IPS-NIHi7 (cell line): Measurements from ENCODE around the gene RGS6.

ENCODE experiments used
- DNase-seq: peaks from one replicate; pipeline ENCODE4 v3.0.0; 2012; ENCODE audit warnings: mixed read lengths; ENCODE audit errors: extremely low spot score

The RGS6 gene

GRCh38 chr14:72081137-72081536, 148.9 kb downstream of the RGS6 start:
- DNase-seq, result no peak

DNA sequence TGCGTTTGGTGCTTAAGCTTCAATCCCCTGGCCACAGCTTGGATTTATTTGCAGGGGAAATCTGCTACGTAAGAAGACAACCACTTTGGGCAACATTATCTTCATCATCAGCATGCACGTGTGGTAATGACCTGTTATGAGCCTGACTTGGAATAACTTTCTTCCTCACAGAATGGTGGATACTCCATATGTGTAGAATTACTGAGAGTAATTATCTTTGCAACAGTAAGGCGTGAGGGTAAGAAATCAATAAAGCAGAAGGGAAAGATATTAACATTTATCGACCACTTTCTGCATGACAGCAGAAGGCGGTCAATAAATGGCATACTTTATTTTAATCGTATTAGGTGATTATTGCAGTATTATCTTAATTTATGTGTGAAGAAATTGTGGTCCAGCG, 152.7 kb downstream of the RGS6 start:
- no peak for DNase-seq

DNA sequence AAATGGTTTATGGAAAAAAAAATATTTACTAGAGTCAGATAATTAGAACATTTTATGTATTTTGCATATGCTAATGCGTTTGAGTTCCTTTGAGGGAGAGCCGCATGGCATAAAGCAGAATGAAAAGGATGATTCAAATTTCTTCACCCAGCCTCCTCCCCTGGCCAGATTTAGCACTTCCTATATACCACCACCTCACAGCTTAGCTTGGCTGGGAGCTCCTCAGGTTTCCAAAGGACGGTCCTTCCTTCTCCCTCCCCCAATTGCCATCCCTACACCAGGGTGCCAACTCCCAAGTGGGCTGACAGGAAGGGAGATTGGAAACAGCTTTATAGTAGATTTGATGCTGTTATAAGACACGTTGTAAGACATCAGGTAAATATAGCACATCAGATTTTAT, 157.4 kb downstream of the RGS6 start:
- DNase-seq, result no peak

DNA sequence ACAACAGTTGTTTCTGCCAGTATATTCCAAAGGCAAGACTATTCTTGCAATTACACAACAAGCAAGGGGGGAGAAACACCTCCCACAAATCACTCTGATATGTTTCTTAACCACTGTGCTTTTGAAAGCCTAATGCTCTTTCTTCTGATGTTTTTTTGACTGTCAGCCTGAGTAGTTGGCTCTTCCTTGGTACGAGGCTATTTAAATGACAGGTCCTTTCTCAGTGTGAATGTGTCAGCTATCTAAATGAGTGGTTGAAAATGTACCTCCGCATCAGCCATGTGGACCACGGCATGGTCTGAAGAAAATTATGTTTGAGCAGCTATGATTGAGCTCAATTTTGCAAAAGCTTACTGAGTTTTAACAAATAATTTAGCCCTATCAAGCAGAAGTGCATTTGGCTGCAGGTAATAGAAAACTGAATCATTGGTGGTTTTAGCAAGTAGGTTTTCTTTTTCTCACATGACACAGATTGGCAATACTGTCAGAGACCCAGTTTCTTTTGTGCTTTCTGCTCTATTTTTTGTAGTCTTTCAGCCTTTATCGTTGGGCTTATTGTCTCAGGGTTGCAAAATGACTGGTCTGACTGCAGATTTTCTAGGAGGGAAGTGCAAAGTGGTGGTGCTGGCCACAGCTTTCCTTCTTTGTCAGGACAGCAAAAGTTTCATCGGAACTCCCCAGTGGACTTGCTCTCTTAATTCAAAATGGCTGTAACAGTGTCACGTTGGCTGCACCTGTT, 162.8 kb downstream of the RGS6 start:
- DNase-seq, result no peak

DNA sequence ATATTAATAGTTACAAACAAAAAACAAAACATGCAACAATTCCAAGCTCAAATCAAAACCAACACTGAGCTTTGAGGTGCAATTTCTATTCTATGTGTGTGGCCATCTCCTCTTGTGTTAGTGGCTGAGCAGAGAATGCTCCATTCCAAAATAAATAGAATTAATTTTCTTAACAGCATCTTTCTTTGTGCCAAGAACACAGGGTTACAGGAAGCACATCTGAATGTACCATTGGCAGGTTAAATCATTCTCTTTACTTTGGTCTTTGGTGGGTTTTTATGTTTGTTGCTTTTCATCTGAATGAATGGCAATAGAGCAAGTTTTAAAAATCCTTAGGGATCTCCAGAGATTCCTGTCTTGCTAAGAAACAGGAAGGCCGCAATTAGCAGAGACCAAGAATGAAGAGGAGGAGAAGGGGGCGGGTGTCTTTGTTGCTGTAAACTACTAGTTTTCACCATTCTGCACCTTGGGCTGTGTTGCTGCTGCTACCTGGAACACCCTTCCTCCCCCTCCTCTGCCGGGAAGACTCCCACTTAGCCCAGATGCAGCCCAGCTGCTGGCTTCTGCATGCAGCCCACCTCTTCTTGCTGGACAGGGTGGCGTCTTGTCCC, 165.0 kb downstream of the RGS6 start:
- DNase-seq, result no peak

GRCh38 chr14:72098210-72098609, 166.0 kb downstream of the RGS6 start:
- DNase-seq, result no peak

DNA sequence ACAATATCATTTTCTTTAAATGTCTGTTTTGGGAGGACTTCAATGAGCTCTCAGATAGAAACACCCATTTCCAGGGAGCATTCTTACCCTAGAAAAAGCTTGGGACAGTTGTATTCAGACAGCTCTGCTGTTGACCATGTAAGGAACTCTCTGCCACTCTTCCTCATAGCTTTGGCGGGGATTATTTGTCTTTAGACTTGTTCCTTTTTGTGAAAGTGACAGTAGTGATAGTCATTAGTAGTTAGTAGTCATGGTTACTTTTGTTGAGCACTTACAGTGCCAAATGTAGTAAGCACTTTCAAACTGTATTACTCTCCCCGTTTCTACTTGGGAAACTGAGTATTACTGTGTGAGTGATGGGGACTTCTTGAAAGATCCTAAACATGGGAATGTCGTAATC, 167.3 kb downstream of the RGS6 start:
- no peak for DNase-seq

- DNase-seq, result peak; percentile 83
Measured at GRCh38 chr14:72104011-72104613, 171.9 kb downstream of the RGS6 start.

DNA sequence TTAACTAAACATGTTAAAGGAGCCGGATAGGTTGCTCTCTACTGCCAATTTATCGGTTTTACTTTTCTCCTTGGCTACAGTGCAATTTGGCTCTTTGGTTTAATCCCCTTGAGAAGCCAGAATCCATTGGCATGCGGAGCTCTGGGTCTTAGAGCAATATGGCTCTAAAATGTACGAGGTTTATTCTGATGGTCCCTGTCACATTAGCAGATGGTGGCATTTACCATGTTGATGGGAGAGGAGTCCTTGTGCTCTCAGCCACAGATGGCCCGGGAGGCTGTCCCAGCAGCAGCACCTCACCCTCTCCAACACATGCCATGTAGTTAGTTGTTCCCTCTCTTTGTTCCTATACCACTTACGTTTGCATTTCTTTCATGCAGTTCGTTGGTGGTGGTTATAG, 179.7 kb downstream of the RGS6 start:
- DNase-seq, result no peak

- DNase-seq, result no peak
Measured at GRCh38 chr14:72118841-72119240, 186.6 kb downstream of the RGS6 start.

- DNase-seq, result no peak
Measured at GRCh38 chr14:72120315-72120714, 188.1 kb downstream of the RGS6 start.

- DNase-seq, result no peak
Measured at GRCh38 chr14:72123755-72124154, 191.5 kb downstream of the RGS6 start.

DNA sequence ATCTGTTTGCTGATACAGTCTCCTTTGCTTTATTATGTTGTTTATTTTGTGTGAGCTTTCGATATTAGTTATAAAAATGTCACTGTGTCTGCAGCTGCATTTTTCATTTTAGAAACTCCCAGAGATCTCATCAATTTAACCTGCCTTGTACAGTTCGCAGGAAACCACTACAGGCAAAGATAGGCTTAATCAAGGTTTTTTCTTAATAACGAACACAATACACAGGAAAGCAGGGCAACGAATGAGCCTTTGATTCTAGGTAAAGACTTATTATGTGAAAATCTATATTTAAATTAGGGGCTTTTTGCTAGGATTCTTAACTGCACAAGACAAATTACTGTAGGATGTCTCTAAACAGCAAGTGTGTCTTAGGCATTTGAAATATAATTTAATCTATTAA, 191.9 kb downstream of the RGS6 start:
- DNase-seq, result no peak

DNA sequence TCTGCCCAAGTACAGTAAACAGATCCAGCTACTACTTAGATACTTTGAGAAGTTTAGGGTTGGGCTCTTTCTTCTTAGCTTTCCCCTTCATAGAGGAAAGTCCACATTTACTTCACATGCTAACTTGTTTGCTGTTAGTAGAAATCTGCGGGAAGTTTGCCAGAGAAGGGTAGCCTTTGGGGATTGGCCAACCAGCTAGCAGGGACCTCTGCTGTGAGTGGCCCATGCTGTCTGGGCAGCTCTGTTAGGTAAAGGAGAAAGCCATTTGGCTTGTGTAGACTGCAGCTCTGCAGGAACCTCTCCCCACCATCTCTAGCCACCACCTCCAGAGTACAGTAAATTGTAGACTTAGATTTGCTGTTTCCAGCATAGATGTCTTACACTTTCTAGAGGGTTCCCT, 193.9 kb downstream of the RGS6 start:
- DNase-seq, result no peak

- DNase-seq, result no peak
Measured at GRCh38 chr14:72126561-72126960, 194.3 kb downstream of the RGS6 start.

GRCh38 chr14:72128629-72129028, 196.4 kb downstream of the RGS6 start:
- no peak for DNase-seq

DNA sequence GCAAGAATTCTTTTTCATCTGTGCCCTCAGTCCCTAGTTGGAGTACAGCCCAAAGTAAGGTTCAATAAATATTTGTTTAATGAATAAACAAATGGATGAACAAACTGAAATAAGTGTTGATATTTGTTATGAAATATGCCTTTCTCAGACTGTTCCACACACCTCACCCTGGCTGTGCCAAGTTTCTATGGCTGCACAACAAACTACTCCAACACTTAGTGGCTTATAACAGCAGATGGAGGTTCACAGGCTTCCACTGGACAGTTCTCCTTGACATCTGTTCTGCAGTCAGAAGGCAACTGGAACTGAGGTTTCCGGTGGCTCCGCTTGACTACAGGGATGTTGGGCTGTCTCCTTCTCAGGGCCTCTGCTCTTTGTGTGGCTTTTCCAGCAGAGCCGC, 197.1 kb downstream of the RGS6 start:
- DNase-seq, result no peak

DNA sequence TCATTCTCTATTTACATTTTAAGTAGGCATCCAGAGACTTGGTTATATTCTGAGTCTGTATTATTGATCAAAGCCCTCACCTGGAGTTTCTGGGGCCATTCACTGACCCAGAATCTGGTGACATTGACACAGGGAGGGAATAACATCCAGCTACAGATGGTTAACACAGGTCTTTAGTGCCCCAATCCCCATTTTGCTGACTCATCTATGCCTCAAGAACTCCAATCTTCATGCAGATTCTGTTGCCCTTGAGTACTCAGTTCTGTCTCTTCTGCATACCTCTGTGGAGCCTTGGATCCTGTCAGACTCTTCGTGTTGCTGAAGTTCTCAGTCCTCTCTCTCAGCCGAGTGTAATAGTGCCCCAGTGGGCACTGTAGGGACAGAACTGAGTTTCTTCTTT, 208.9 kb downstream of the RGS6 start:
- DNase-seq, result no peak

GRCh38 chr14:72142328-72142727, 210.1 kb downstream of the RGS6 start:
- DNase-seq, result no peak

DNA sequence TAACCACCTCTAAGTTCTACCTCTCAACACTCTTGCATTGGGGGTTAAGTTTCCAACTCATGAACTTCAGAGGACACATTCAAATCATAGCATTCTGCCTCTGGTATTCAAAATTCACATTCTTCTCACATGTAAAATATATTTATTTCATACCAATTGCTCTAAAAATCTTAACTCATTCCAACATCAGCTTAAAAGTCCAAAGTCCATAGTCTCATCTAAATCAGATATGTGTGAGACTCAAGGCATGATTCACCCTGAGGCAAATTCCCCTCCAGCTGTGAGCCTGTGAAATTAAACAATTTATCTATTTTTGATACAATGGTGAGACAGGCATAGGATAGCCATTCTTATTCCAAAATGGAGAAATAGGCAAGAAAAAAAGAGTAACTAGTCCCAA, 214.0 kb downstream of the RGS6 start:
- DNase-seq, result no peak

- no peak for DNase-seq
Measured at GRCh38 chr14:72154645-72155378, 222.6 kb downstream of the RGS6 start.

GRCh38 chr14:72155379-72155993, 223.3 kb downstream of the RGS6 start:
- no peak for DNase-seq
